GM21786 (cell line): ENCODE results near the gene RBP3.

Experiments used
- ATAC-seq: cut with Tn5 transposase; IDR thresholded peaks from one replicate; pipeline ENCODE4 v1.9.1; 2021; ENCODE audit not compliant: unreplicated experiment

RBP3 gene

DNA sequence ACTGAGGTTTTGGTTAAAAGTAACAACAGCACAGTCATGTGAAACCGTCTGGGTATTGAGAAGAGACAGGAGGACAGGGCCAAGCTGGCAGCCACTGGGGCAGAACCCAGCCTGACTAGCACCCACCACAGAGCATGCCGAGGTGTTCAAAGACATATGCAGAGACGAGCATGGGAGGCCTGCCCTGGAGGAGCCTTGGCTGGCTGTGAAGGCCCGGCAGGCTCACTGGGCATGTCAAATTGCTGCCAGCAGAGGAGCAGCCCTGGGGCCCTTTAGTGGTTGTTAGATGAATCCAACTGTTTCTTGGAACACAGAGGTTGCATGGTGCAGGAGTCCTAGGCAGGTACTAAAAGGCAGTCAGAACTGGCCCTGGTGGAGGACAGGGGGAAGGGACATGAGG lies 30.9 kb upstream of the RBP3 start:
- no peak for ATAC-seq

DNA sequence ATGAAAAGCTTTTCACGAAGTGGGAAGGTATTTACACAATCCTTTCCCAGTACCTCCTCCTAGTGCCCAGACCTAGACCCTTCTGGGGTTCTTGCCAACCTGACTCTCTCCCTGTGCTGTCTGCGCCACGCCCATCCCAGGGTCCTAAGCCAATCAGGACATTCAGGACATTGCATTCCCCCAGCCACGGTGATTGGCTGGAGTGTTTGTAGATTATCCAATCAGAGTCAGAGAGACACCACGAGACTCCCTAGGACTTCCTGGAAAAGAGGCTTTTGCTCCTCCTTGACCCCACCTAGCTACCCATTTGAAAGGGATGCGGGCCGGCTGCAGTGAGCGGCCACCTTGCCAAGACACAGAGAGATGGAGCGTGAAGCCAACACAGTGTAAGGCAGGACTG lies 29.5 kb upstream of the RBP3 start:
- no peak for ATAC-seq

DNA sequence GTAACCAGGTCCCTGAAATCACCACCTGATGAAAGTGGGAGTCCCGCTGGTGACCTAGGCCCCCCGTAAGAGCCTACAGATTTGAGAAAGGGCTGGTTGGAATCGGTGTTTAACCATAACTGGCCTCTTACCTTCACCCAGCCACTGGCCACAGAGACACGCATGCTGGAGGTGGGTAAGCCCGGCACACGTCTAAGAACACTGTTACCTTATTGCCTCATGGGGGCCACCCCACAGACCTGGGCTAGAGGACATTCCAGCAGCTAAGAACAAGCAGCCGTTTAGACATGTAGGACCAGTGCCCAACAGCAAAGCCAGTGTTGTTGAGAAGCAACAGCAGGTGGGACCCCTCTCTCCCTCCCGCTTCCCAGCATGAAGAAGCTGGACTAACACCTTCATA lies 28.4 kb upstream of the RBP3 start:
- ATAC-seq, result no peak

DNA sequence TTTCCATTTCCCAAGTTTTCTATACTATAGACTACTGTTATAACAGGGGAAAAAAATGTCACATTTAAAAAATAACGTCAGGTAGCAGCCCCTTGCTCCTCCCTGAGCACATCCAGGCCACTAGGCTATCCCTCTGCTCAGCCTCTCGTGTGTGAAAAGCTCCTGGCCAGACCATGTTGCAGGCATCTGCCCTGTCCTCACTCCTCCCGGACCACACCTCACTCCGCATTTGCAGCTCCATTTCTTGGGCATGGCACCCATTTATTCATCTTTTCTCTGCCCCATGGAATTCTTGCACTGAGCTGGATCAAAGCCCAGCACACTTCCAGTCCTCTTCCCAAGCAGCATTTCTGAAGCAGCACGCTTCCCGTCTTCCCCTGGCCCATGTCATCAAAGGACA lies 27.4 kb upstream of the RBP3 start:
- ATAC-seq, result no peak

DNA sequence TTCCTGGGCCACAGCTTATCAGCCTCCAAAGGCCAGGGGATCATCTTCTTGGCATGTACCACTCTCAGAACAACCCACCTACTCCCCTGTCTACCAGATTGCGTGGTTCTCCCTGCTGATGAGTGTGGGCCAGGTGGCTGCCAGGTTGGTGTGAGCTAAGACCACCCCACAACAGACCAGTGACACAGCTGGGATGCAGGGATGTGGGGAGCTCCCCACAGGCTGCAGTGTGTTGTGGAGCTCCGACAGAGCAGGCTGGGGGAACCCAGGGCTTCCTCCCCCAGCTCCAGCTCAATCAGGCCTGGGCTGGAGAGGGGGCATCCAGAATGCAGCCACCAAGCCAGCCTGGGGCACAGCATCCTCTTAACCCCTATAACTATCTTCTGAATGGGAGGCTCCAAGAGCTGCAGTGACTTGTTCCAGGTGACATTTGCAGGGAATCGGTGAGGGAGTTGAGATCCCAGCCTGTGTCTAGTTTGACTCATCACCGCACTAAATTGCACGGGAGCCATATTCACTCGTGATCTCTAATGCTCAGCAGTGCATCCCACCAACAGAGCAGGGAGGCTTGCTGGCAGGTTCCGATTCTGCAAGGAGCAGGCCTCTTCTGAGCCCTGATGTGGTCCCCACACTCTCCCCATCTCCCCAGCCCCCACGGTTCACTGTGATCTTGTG lies 26.5 kb upstream of the RBP3 start:
- ATAC-seq, result no peak

DNA sequence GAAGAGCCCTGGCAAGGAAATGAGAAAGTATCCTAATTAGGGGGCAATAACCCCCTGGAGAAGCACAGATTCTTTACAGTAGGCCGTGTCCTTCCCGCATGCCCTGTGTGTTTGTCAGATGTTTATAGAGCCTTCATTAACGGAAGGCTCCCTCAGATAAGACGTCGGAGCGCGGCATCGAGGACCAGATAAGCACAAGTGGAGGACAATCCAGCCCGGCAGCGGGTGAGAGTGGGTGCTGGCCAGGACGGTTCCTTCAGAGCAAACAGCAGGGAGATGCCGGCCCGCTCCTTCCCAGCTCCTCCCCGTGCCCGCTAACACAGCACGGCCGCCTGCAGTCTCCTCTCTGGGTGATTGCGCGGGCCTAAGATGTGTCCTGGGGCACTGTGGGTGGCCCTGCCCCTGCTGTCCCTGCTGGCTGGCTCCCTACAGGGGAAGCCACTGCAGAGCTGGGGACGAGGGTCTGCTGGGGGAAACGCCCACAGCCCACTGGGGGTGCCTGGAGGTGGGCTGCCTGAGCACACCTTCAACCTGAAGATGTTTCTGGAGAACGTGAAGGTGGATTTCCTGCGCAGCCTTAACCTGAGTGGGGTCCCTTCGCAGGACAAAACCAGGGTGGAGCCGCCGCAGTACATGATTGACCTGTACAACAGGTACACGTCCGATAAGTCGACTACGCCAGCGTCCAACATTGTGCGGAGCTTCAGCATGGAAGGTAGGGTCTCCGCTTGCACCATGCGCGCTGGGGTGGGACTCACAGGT lies 25.7 kb upstream of the RBP3 start, which contains the start of gene GDF2:
GDF2 (plus strand) TSS at position 155 of the 762 bp plus-strand sequence; CDS start at position 370, 215 bp downstream.
- no peak for ATAC-seq

DNA sequence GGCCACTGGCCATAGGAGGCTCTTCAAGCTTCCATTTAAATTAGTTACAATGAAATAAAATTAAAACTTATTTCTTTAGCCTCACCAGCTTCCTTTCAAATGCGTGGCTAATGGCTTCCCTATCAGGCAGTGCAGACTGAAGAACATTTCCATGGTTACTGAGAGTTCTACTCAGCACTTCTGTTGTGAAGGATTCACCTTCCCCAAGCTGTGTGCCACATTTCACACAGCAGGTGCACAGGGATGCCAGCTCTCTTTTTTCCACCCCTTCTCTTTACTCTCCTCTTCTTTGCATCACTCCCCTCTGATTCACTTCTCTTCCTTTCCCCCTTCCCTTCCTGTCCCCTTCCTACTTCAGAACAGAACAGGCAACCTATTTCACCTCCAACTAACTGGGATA lies 25.1 kb upstream of the RBP3 start:
- ATAC-seq, result no peak

DNA sequence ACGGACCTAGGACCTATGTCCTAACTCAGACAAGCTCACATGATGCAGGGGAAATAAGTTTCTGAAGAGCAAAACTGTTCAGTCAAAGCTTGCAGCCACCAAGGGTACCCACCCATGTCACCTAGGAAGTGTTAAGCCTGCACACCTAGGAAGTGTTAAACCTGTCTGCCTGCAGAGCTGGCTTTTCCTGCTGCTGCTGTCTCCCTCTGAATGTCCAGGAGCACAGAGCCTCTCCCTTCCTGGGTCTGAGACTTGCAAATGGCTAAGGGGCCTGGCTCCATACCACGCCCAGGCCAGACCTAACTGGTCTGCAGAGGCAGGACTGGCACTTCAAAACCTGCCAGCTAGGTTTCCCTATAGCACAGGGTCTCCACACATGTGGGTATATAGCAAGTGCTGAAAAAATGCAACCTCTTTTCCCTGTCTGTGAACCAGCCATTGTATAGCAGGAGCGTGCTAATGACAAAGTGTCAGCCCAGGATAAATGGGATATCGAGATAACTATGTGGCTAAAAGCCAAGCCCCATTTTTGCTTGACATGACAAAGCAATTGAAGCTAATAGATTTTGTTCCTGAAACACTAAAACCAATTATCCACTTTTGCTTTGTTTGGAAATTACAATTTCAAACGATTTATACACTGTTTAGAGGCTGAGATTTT lies 24.4 kb upstream of the RBP3 start:
- ATAC-seq, result no peak

DNA sequence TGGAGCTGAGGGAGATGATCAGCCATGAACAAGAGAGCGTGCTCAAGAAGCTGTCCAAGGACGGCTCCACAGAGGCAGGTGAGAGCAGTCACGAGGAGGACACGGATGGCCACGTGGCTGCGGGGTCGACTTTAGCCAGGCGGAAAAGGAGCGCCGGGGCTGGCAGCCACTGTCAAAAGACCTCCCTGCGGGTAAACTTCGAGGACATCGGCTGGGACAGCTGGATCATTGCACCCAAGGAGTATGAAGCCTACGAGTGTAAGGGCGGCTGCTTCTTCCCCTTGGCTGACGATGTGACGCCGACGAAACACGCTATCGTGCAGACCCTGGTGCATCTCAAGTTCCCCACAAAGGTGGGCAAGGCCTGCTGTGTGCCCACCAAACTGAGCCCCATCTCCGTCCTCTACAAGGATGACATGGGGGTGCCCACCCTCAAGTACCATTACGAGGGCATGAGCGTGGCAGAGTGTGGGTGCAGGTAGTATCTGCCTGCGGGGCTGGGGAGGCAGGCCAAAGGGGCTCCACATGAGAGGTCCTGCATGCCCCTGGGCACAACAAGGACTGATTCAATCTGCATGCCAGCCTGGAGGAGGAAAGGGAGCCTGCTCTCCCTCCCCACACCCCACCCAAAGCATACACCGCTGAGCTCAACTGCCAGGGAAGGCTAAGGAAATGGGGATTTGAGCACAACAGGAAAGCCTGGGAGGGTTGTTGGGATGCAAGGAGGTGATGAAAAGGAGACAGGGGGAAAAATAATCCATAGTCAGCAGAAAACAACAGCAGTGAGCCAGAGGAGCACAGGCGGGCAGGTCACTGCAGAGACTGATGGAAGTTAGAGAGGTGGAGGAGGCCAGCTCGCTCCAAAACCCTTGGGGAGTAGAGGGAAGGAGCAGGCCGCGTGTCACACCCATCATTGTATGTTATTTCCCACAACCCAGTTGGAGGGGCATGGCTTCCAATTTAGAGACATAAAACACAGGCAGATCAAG lies 22.6 kb upstream of the RBP3 start:
- no peak for ATAC-seq

DNA sequence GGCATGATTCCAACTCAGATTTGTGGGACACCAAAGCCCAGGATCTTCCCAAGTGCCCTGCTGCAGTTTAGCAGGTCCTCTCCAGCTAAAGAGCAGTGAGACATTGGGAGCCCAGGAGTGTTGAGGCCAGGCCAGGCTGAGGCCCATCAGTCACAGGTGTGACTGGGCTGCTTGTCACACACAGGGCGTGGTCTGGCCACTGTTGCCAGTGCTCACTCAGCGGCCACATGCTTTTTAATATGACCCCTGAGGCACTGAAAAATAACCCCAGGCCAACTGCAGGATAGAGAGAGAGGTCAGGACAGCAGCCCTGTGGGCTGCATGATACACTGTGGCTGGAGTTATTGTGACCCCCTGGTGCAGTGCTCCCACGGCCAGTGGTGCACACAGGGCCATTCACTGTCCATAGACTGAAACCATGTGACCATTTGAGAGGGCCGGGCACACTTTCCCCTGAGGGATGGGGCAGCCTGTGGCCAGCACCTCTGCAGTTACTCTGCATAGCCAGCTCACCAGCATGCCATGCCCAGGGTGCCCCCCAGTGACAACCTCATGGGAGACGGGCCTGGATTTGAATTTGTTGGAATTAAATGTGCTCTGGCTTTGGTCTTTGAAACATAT lies 21.7 kb upstream of the RBP3 start:
- no peak for ATAC-seq

DNA sequence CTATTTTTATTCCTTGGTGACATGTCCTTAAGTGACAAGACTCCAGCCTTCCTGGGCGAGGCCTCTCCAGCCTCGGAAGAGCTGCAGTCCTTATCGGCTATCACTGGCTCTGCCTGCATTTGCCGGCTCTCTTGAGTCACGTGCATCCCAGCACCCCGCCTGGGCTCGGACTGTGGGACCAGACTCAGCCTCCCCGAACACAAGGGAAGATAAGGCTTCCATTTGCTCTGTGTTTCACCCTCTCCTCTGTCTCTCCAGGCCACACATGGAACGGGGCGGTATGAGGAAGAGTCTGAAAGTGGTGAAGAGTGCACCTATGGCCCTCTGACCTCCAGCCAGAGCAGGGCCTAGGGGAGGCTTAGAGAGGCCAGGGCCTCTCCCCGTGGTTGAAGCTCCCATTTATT lies 21.2 kb upstream of the RBP3 start:
- ATAC-seq, result no peak

DNA sequence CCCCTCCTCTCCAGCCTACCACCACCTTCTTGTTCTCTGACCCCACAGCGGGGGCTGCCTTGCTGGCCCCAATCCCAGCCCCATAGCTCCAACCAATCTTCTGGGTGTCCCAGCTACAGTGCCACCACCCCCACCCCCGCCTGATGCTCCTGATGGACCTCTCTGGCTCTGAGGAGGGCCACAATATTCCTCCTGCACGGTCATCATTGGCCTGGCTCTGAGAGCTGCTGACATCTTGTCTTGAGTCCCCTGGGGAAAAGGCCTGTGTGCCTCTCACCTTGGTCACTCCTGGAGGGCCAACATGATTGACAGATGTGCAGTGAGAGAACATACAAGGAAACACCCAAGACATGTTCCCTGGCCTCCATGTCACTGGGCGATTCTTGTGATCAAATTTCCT lies 18.3 kb upstream of the RBP3 start:
- no peak for ATAC-seq

DNA sequence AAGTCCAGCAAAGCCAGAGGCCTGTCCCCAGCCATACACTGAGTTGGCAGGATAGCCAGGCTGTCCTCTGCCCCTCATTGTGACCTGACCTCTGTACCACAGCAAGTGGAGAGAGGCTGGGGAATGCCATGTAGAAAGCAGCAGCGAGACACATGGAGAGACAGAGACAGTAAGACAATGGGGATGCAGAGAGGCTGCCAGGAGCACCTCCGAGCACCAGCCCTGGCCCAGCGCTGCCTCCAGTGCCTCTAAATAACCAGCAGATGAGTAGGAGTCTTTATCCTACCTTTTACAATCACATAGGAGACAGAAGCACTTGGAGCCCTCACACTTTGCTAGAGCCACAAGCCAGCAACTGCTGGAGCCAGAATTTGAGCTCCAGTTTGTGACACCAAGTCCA lies 17.8 kb upstream of the RBP3 start:
- ATAC-seq, result no peak

DNA sequence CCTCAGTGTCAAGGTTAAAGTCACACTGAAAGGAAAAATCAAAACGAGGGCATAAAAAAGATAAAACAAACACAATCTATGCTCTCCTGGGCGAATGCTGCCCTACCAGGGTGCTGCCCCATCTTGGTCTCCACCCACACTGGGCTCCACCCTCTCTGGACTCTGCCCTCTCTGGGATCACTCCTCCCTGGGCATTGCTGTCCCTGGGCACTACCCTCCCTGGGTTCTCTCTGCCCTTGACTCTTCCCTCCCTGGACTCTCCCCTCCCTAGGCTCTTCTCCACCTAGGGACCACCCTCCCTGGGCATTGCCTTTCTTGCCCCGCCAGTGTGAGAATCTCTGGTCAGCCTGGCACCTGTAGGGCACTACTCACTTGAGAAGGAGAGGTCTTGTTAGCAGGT lies 17.4 kb upstream of the RBP3 start:
- no peak for ATAC-seq

DNA sequence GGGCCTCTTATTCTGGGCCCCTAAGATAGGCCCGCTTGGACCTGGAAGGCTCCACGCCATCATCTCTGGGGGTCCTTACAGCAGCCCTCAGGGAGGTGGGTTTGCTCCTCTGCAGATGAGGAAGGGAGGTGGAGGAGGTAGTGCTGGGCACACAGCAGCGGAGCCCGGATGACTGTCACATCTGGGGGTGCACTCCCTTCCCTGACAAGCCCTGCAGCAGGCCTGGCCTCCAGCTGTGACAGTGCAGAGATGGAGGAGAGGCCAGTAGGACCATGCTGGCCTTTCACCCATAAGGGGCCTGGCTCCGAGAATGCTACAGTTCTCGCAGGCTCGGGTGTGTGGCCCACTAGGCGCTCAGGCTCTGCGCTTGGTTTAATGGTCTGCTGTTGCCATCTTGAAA lies 16.7 kb upstream of the RBP3 start:
- ATAC-seq, result no peak

DNA sequence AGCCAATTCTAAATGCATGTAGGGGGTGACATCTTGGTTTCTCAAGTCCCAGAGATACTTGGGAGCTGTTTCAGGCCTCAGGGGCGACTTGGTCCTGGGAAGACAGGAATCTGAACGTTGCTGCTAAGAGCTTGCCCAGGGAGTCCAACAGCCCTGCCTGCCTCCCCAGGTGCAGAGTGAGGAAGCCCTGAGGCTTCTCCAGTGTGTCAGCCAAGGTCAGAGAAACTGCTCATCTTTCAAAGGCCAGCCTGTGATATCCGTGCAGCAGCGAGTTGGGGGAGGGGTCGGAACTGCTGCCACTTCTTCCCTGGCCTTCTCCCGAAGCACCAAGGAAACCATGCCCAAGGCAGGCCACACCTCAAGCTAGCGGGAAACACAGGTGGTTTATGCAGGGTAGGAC lies 16.2 kb upstream of the RBP3 start:
- ATAC-seq, result no peak

DNA sequence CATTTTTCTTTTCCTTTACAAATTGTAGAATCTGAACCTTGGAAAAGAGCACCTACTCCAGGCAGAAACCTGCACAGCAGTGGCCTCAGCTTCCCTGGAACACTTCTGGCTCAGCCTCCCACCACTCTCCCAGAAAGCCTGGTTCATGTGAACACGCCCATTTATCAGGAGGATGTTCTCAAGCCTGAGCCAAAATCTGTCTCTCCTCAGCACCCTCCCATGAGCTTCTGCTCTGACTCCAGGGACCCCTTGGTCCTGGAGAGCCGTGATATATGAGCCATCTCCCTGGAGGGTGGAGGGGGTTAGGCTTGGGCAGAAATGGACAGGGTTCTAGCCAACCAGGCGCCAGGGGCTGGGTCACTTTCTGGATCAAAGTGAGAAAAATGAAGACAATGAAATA lies 15.8 kb upstream of the RBP3 start:
- no peak for ATAC-seq

DNA sequence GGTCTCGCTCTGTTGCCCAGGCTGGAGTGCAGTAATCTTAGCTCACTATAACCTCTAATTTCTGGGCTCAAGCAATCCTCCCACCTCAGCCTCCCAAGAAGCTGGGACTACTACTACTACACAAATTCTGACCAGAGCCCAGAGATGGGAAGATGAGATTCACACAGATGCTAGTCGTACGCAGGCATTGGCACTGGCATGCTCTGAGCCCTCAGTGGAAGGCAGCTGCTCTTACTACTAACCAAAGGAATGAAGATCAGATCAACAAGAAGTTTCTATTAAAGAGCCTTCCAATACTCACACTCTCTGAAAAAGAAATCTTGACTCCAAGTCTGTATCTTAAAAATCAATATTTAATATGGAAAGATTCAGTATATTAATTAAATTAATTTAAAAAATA lies 15.2 kb upstream of the RBP3 start:
- ATAC-seq, result no peak

DNA sequence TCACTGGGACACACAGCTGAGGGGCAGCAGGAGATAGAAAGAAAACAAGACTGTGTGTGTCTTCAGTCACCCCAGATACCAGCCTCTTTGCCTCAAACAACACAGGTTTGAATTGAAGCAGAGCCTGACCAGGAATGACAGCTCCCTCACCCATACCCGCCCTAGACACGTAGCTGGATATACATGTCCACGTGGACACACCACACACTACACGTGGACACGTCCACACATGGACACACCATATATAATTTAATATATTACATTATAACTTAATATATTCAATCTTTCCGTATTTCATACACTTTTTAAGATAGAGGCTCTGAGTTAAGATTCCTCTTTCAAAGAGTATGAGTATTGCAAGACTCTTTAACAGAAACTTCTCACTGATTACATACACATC lies 14.6 kb upstream of the RBP3 start:
- ATAC-seq, result no peak

DNA sequence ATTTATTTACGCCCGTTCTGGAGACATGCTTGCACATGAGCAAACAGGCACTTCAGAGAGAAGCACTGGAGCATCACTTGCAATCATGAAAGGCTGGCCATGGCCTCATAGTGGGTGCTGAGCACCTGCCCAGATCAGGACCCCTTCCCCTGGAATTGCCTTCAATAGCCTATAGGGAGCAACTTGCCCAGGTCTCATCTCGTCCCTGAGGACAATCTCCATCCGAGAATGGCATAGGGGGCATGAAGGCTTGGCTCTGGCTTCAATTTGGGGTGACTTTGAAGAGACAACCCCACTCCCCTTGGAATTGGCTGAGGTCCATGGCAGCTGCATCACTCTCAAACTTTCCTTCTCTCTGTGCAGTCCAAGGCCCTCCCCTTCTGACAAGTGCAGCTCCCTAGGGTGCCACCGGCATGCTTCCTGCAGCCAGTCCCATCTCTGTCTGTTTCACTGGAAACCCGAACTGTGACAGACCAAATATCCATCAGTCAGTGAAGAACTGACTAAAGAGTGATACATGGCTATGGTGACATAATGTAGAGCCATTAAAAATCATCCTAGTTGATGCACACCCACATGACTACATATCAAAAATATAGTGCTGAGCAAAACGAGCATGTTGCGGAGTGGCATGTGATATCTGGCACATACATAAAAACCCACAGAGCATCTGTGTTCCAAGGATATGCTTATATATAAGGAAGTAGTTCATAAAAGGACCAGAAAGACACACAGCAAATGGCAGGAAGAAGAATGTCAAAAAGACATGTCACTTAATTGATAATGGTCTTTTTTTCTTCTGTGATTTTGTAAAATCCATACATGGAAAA lies 13.5 kb upstream of the RBP3 start:
- ATAC-seq, result no peak
